ENCODE data around the gene USP20.

USP20 gene

GRCh38 chr9:129823935-129824601, 11.2 kb upstream of the USP20 start, which contains the start of gene TOR1A (continued):
- TF ChIP-seq SCRT2 (tag by site-specific recombination; IDR thresholded peaks at IDR 0.05) (peak; percentile 73), MYNN (tag by site-specific recombination; IDR thresholded peaks at IDR 0.05; ENCODE audit: borderline replicate concordance) (peak; percentile 29; the same call in 1 of the 2 replicates), ZNF211 (tag by site-specific recombination; IDR thresholded peaks at IDR 0.05; ENCODE audit: low read depth) (no peak), ZNF518A (tag by site-specific recombination; conservative IDR thresholded peaks at IDR 0.05; ENCODE audit: low read depth) (peak; percentile 68; the same call in 1 of the 2 replicates), OSR2 (tag by site-specific recombination; IDR thresholded peaks at IDR 0.05) (no peak), ZBTB17 (tag by site-specific recombination; IDR thresholded peaks at IDR 0.05) (peak; percentile 95), ZBTB48 (tag by site-specific recombination; IDR thresholded peaks at IDR 0.05) (no peak), ZNF785 (tag by site-specific recombination; IDR thresholded peaks at IDR 0.05) (peak; percentile 81; the same call in 1 of the 2 replicates), ZBTB21 (tag by site-specific recombination; IDR thresholded peaks at IDR 0.05) (peak; percentile 54; the same call in 1 of the 2 replicates), ZFP69B (tag by site-specific recombination; IDR thresholded peaks at IDR 0.05) (peak; percentile 68; the same call in 1 of the 2 replicates), ZNF571 (tag by site-specific recombination; IDR thresholded peaks at IDR 0.05) (no peak), HOXC10 (CRISPR knock-in tag; IDR thresholded peaks at IDR 0.05) (no peak), ZNF654 (tag by site-specific recombination; IDR thresholded peaks at IDR 0.05; ENCODE audit: low read depth) (no peak), KLF10 (tag by site-specific recombination; IDR thresholded peaks at IDR 0.05) (0 out of 2 replicates have a peak, but pooled peaks have one; percentile 18), ZNF2 (tag by site-specific recombination; IDR thresholded peaks at IDR 0.05) (0 out of 2 replicates have a peak, but pooled peaks have one; percentile 49), ZNF24 (tag by site-specific recombination; IDR thresholded peaks at IDR 0.05) (peak; percentile 82), SP7 (tag by site-specific recombination; IDR thresholded peaks at IDR 0.05) (peak; percentile 78; the same call in 1 of the 2 replicates), ZEB2 (tag by site-specific recombination; IDR thresholded peaks at IDR 0.05) (peak; percentile 98), ZNF600 (tag by site-specific recombination; IDR thresholded peaks at IDR 0.05) (peak; percentile 29; the same call in 1 of the 2 replicates), ZNF394 (tag by site-specific recombination; IDR thresholded peaks at IDR 0.05; ENCODE audit: borderline replicate concordance) (peak; percentile 78), RBAK (tag by site-specific recombination; IDR thresholded peaks at IDR 0.05) (no peak), WT1 (tag by site-specific recombination; IDR thresholded peaks at IDR 0.05) (peak; percentile 66), KLF1 (tag by site-specific recombination; IDR thresholded peaks at IDR 0.05) (peak; percentile 64), ZNF335 (tag by site-specific recombination; conservative IDR thresholded peaks at IDR 0.05) (peak; percentile 94)
- TF ChIP-seq, protein P1, sequence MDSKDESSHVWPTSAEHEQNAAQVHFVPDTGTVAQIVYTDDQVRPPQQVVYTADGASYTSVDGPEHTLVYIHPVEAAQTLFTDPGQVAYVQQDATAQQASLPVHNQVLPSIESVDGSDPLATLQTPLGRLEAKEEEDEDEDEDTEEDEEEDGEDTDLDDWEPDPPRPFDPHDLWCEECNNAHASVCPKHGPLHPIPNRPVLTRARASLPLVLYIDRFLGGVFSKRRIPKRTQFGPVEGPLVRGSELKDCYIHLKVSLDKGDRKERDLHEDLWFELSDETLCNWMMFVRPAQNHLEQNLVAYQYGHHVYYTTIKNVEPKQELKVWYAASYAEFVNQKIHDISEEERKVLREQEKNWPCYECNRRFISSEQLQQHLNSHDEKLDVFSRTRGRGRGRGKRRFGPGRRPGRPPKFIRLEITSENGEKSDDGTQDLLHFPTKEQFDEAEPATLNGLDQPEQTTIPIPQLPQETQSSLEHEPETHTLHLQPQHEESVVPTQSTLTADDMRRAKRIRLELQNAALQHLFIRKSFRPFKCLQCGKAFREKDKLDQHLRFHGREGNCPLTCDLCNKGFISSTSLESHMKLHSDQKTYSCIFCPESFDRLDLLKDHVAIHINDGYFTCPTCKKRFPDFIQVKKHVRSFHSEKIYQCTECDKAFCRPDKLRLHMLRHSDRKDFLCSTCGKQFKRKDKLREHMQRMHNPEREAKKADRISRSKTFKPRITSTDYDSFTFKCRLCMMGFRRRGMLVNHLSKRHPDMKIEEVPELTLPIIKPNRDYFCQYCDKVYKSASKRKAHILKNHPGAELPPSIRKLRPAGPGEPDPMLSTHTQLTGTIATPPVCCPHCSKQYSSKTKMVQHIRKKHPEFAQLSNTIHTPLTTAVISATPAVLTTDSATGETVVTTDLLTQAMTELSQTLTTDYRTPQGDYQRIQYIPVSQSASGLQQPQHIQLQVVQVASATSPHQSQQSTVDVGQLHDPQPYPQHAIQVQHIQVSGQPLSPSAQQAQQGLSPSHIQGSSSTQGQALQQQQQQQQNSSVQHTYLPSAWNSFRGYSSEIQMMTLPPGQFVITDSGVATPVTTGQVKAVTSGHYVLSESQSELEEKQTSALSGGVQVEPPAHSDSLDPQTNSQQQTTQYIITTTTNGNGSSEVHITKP (tag by site-specific recombination; IDR thresholded peaks at IDR 0.05): peak; percentile 55; the same call in 1 of the 2 replicates
- TF ChIP-seq, protein P2, sequence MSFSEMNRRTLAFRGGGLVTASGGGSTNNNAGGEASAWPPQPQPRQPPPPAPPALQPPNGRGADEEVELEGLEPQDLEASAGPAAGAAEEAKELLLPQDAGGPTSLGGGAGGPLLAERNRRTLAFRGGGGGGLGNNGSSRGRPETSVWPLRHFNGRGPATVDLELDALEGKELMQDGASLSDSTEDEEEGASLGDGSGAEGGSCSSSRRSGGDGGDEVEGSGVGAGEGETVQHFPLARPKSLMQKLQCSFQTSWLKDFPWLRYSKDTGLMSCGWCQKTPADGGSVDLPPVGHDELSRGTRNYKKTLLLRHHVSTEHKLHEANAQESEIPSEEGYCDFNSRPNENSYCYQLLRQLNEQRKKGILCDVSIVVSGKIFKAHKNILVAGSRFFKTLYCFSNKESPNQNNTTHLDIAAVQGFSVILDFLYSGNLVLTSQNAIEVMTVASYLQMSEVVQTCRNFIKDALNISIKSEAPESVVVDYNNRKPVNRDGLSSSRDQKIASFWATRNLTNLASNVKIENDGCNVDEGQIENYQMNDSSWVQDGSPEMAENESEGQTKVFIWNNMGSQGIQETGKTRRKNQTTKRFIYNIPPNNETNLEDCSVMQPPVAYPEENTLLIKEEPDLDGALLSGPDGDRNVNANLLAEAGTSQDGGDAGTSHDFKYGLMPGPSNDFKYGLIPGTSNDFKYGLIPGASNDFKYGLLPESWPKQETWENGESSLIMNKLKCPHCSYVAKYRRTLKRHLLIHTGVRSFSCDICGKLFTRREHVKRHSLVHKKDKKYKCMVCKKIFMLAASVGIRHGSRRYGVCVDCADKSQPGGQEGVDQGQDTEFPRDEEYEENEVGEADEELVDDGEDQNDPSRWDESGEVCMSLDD (tag by site-specific recombination; IDR thresholded peaks at IDR 0.05): peak; percentile 82
- TF ChIP-seq, protein P3, sequence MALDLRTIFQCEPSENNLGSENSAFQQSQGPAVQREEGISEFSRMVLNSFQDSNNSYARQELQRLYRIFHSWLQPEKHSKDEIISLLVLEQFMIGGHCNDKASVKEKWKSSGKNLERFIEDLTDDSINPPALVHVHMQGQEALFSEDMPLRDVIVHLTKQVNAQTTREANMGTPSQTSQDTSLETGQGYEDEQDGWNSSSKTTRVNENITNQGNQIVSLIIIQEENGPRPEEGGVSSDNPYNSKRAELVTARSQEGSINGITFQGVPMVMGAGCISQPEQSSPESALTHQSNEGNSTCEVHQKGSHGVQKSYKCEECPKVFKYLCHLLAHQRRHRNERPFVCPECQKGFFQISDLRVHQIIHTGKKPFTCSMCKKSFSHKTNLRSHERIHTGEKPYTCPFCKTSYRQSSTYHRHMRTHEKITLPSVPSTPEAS (tag by site-specific recombination; IDR thresholded peaks at IDR 0.05): 0 out of 2 replicates have a peak, but pooled peaks have one; percentile 29
- TF ChIP-seq, protein P4, sequence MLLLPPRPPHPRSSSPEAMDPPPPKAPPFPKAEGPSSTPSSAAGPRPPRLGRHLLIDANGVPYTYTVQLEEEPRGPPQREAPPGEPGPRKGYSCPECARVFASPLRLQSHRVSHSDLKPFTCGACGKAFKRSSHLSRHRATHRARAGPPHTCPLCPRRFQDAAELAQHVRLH (tag by site-specific recombination; IDR thresholded peaks at IDR 0.05): peak; percentile 94

Data from HEK293 (cell line).